ENCODE results near the gene FPR3. TPM values are rescaled to one million over a fixed set of nuclear protein-coding genes. Genes with fewer than 3 reads are reported as not detected.

FPR3 gene
- total RNA-seq, 1 donor from 2014 or later = not detected

DNA sequence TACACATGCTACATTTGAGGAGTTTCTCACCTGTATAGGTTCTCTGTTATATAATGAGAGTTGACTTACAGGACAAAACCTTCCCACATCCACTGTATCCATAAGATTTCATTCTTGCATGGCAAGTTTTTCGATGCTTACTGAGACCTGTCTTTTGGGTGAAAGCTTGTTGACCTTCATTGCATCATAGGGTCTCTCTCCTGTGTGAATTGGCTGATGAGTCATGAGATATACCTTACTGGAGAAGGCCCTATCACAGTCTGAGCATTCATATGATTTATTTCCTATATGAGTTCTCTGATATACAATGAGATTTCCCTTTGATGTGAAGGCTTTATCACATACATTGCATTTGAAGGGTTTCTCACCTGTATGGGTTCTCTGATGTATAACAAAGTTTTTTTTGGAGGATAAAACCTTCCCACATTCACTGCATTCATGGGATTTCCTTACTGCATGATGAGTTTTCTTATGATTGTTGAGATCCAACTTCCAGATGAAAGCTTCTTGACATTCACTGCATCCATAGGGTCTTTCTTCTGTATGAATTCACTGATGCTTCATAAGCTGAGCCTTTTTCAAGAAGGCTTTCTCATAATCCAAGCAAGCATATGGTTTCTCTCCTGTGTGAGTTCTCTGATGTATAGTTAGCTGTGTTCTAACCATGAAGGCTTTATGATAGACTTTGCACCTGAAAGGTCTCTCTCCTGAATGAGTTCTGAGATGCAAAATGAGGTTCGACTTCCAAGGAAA, 67.1 kb downstream of the FPR3 start:
- Mint-ChIP-seq H3K9me3 (peaks cover 70% of the 10 kb centered on the region), H3K4me3 (no peak overlapping the region), H3K4me1 (no peaks in the 10 kb centered on the region), H3K27ac (no peak overlapping the region), H3K36me3 (peaks cover 22% of the 10 kb centered on the region), H3K27me3 (ENCODE audit: insufficient read depth, low read depth) (peaks cover 3% of the 10 kb centered on the region)
- Histone ChIP-seq H3K36me3 (peaks cover 38% of the 10 kb centered on the region), H2AFZ (replicated peaks) (no peak overlapping the region), H3K4me1 (no peaks in the 10 kb centered on the region), H3F3A (ENCODE audit: low read depth) (no peaks in the 10 kb centered on the region), H3K27ac (no peak overlapping the region), H3K4me2 (no peak overlapping the region), H3K27me3 (no peaks in the 10 kb centered on the region), H3K9me3 (ENCODE audit: low read depth) (peaks cover 60% of the 10 kb centered on the region), H3K9ac (no peak overlapping the region), H4K20me1 (ENCODE audit: low read depth) (no peaks in the 10 kb centered on the region), H3K79me2 (ENCODE audit: low read depth) (no peaks in the 10 kb centered on the region), H3K4me3 (no peak overlapping the region)
- TF ChIP-seq, protein P1, sequence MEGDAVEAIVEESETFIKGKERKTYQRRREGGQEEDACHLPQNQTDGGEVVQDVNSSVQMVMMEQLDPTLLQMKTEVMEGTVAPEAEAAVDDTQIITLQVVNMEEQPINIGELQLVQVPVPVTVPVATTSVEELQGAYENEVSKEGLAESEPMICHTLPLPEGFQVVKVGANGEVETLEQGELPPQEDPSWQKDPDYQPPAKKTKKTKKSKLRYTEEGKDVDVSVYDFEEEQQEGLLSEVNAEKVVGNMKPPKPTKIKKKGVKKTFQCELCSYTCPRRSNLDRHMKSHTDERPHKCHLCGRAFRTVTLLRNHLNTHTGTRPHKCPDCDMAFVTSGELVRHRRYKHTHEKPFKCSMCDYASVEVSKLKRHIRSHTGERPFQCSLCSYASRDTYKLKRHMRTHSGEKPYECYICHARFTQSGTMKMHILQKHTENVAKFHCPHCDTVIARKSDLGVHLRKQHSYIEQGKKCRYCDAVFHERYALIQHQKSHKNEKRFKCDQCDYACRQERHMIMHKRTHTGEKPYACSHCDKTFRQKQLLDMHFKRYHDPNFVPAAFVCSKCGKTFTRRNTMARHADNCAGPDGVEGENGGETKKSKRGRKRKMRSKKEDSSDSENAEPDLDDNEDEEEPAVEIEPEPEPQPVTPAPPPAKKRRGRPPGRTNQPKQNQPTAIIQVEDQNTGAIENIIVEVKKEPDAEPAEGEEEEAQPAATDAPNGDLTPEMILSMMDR (IDR thresholded peaks at IDR 0.05) = no peak
- TF ChIP-seq EZH2 (IDR thresholded peaks at IDR 0.05) (no peak), EZH2phosphoT487 (IDR thresholded peaks at IDR 0.05) (no peak)
- DNase-seq (ENCODE audit: low spot score) = no peak

DNA sequence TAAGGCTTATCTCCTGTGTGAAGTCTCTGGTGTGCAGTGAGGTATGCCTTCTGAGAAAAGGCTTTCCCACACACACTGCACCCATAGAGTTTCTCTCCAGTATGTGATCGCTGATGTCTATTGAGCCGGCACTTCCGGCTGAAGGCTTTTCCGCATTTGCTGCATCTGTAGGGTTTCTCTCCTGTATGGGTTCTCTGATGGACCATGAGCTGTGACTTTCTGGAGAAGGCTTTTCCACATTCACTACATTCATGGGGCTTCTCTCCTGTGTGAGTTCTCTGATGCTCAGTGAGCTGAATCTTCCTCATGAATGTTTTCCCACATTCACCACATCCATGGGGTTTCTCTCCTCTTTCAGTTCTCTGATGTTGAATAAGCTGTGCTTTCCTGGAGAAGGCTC, 78.1 kb downstream of the FPR3 start:
- Histone ChIP-seq H3F3A (ENCODE audit: low read depth) (no peaks in the 10 kb centered on the region), H2AFZ (replicated peaks) (no peak overlapping the region), H3K27ac (no peak overlapping the region), H3K79me2 (ENCODE audit: low read depth) (no peaks in the 10 kb centered on the region), H3K4me3 (no peak overlapping the region), H3K27me3 (no peaks in the 10 kb centered on the region), H4K20me1 (ENCODE audit: low read depth) (no peaks in the 10 kb centered on the region), H3K4me1 (no peaks in the 10 kb centered on the region), H3K9ac (no peak overlapping the region), H3K9me3 (ENCODE audit: low read depth) (peaks cover 55% of the 10 kb centered on the region), H3K4me2 (no peak overlapping the region), H3K36me3 (peaks cover 67% of the 10 kb centered on the region)
- Mint-ChIP-seq H3K27ac (no peak overlapping the region), H3K9me3 (peaks cover 87% of the 10 kb centered on the region), H3K36me3 (peaks cover 77% of the 10 kb centered on the region), H3K4me1 (no peaks in the 10 kb centered on the region), H3K27me3 (ENCODE audit: insufficient read depth, low read depth) (no peaks in the 10 kb centered on the region), H3K4me3 (no peak overlapping the region)
- no peak for DNase-seq (ENCODE audit: low spot score)
- TF ChIP-seq EZH2 (IDR thresholded peaks at IDR 0.05) (no peak), EZH2phosphoT487 (IDR thresholded peaks at IDR 0.05) (no peak)
- TF ChIP-seq, protein P1 (IDR thresholded peaks at IDR 0.05) = no peak

Other genes with a start within 250 kb of the FPR3 start
- gene ZNF175, start 223.9 kb upstream of the FPR3 start, total RNA-seq (ENCODE audit: low replicate concordance) = 5.0 and 8.1 TPM in 2 replicates
- not detected in 2 replicates for gene SIGLEC5, start 164.8 kb upstream of the FPR3 start, total RNA-seq (ENCODE audit: low replicate concordance)
- gene SIGLEC14, start 148.3 kb upstream of the FPR3 start, total RNA-seq (ENCODE audit: low replicate concordance) = not detected in 2 replicates
- 6.9 and 12.0 TPM in 2 replicates for gene SPACA6, start 101.8 kb upstream of the FPR3 start, total RNA-seq (ENCODE audit: low replicate concordance)
- 0.37 and 0.69 TPM in 2 replicates for gene HAS1, start 71.2 kb upstream of the FPR3 start, total RNA-seq (ENCODE audit: low replicate concordance)
- not detected in 2 replicates for gene FPR1, start 43.3 kb upstream of the FPR3 start, total RNA-seq (ENCODE audit: low replicate concordance)
- gene FPR2, start 34.0 kb upstream of the FPR3 start, total RNA-seq (ENCODE audit: low replicate concordance) = not detected in 2 replicates
- gene ZNF577, start 92.8 kb downstream of the FPR3 start, total RNA-seq (ENCODE audit: low replicate concordance) = 45.1 and 47.7 TPM in 2 replicates
- 32.7 and 49.6 TPM in 2 replicates for gene ZNF649, start 109.9 kb downstream of the FPR3 start, total RNA-seq (ENCODE audit: low replicate concordance)
- gene ZNF613, start 132.3 kb downstream of the FPR3 start, total RNA-seq (ENCODE audit: low replicate concordance) = 10.4 and 11.7 TPM in 2 replicates
- 4.6 and 7.3 TPM in 2 replicates for gene ZNF350, start 191.7 kb downstream of the FPR3 start, total RNA-seq (ENCODE audit: low replicate concordance)
- 15.9 and 31.4 TPM in 2 replicates for gene ZNF615, start 213.1 kb downstream of the FPR3 start, total RNA-seq (ENCODE audit: low replicate concordance)
- gene ZNF614, start 233.2 kb downstream of the FPR3 start, total RNA-seq (ENCODE audit: low replicate concordance) = 19.1 and 21.5 TPM in 2 replicates